Glutamatergic neuron (in vitro differentiated cells): ENCODE measurements around the gene PACSIN2. TPM values are rescaled to one million over a fixed set of nuclear protein-coding genes. Genes with fewer than 3 reads are reported as not detected.

Source experiments
- DNase-seq: peaks from one replicate; pipeline ENCODE4 v3.0.0; 2022
- H3K27ac Mint-ChIP-seq: one replicate; pipeline ENCODE4 v1.8.0; 2020; ENCODE audit warnings: mild to moderate bottlenecking, mixed read lengths, inconsistent platforms; ENCODE audit not compliant: unreplicated experiment
- H3K27me3 Mint-ChIP-seq: one replicate; pipeline ENCODE4 v1.8.0; 2020; ENCODE audit warnings: mild to moderate bottlenecking, moderate library complexity, mixed read lengths, inconsistent platforms; ENCODE audit not compliant: unreplicated experiment
- H3K36me3 Mint-ChIP-seq: one replicate; pipeline ENCODE4 v1.8.0; 2020; ENCODE audit warnings: mild to moderate bottlenecking, mixed read lengths, inconsistent platforms; ENCODE audit not compliant: unreplicated experiment
- H3K4me1 Mint-ChIP-seq: one replicate; pipeline ENCODE4 v1.8.0; 2020; ENCODE audit warnings: mild to moderate bottlenecking, low read depth, mixed read lengths, inconsistent platforms; ENCODE audit not compliant: unreplicated experiment
- H3K4me3 Mint-ChIP-seq: one replicate; pipeline ENCODE4 v1.8.0; 2020; ENCODE audit warnings: mild to moderate bottlenecking, mixed read lengths, inconsistent platforms; ENCODE audit not compliant: unreplicated experiment
- H3K9me3 Mint-ChIP-seq: one replicate; pipeline ENCODE4 v1.8.0; 2020; ENCODE audit warnings: mild to moderate bottlenecking, moderate library complexity, mixed read lengths, inconsistent platforms; ENCODE audit not compliant: unreplicated experiment
- CTCF ChIP-seq: fragments of 200-600 bp; sonication (generic); IDR thresholded peaks from one replicate; pipeline ENCODE4 v1.5.0; 2021; ENCODE audit not compliant: partially characterized antibody, unreplicated experiment
- total RNA-seq: library from RNA; stranded (reverse); fragmentation: NEBNext Ultra II Directional; extraction: Animal tissue kit (Norgen Biotek cat#: 25700); gene quantifications from one replicate; pipeline ENCODE4 v1.2.1, GENCODE V29; 2021; ENCODE audit not compliant: unreplicated experiment

Gene PACSIN2
- total RNA-seq, 1 donor from 2014 or later, result 47.3 TPM

GRCh38 chr22:42913874-42914510 is 101.0 kb downstream of the PACSIN2 start:
- Mint-ChIP-seq H3K4me1 (peaks cover 31% of the 10 kb centered on the region), H3K4me3 (no peak overlapping the region), H3K9me3 (peaks cover 2% of the 10 kb centered on the region), H3K36me3 (no peaks in the 10 kb centered on the region), H3K27me3 (peaks cover 7% of the 10 kb centered on the region), H3K27ac (no peak overlapping the region)
- no peak for DNase-seq
- TF ChIP-seq CTCF, result no peak

GRCh38 chr22:42912059-42912458 is 102.9 kb downstream of the PACSIN2 start:
- Mint-ChIP-seq H3K36me3 (no peaks in the 10 kb centered on the region), H3K9me3 (peaks cover 8% of the 10 kb centered on the region), H3K4me1 (peaks cover 47% of the 10 kb centered on the region), H3K27ac (no peak overlapping the region), H3K27me3 (peaks cover 8% of the 10 kb centered on the region), H3K4me3 (no peak overlapping the region)
- TF ChIP-seq CTCF, result no peak
- DNase-seq, result no peak

- H3K4me3 Mint-ChIP-seq, result no peak overlapping the region
- no peak for DNase-seq
- H3K4me1 Mint-ChIP-seq, result peaks cover 49% of the 10 kb centered on the region
- H3K9me3 Mint-ChIP-seq, result peaks cover 8% of the 10 kb centered on the region
- peaks cover 6% of the 10 kb centered on the region for H3K27me3 Mint-ChIP-seq
- H3K27ac Mint-ChIP-seq, result no peak overlapping the region
- H3K36me3 Mint-ChIP-seq, result peaks cover 5% of the 10 kb centered on the region
- no peak for TF ChIP-seq CTCF
Observed at GRCh38 chr22:42910221-42910942, 104.6 kb downstream of the PACSIN2 start.

GRCh38 chr22:42909363-42910058 is 105.4 kb downstream of the PACSIN2 start:
- Mint-ChIP-seq H3K4me3 (peak overlapping the region; percentile 49), H3K36me3 (peaks cover 5% of the 10 kb centered on the region), H3K9me3 (peaks cover 8% of the 10 kb centered on the region), H3K27ac (no peak overlapping the region), H3K27me3 (peaks cover 4% of the 10 kb centered on the region), H3K4me1 (peaks cover 50% of the 10 kb centered on the region)
- DNase-seq, result no peak
- no peak for TF ChIP-seq CTCF
